GM13976 (cell line): ENCODE data around the gene CYP46A1.

Experiments used
- DNase-seq: peaks from one replicate; pipeline ENCODE4 v3.0.0; 2012; ENCODE audit warnings: low spot score
- in situ Hi-C: fragments of 300-500 bp; cut with MboI; formaldehyde crosslinking; loops from one replicate; pipeline ENCODE4 v1.12.0; 2022; ENCODE audit warnings: low sequenced_read_pairs, mixed read lengths, inconsistent platforms; ENCODE audit not compliant: unreplicated experiment
- TF ChIP-seq, protein P1 (sequence below): IDR thresholded peaks from 2 replicates; pipeline ENCODE4 v1.5.1; 2012; ENCODE audit warnings: borderline replicate concordance, mild to moderate bottlenecking; ENCODE audit not compliant: insufficient read depth; ENCODE audit errors: extremely low read depth, missing control alignments, control extremely low read depth

The CYP46A1 gene

DNA sequence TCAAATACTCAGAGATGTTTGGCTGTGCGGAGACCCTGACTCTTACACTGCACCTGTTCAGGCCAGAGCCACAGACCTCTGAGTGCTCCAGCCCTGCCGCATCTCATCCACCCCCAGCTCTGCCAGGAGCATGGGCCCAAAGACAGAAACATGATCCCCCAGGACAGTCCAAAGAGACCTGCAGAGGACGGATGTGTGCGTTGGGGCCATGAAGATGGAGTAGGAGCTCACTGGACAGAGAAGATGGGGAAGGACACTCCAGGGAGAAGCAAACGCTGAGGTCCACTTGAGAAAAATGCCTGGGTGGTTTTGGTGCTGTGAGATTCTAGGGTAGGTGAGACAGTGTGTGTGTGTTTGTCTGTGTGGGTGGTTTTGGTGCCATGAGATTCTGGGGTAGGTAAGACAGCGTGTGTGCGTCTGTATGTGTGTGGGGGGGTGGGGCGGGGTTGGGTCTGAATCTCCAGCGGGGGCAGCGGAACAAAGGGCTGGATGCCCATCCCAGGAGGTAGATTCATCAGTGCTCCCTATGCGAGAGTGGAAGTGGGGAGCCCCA is 40.0 kb upstream of the CYP46A1 start:
- DNase-seq, result no peak
- TF ChIP-seq, protein P1, sequence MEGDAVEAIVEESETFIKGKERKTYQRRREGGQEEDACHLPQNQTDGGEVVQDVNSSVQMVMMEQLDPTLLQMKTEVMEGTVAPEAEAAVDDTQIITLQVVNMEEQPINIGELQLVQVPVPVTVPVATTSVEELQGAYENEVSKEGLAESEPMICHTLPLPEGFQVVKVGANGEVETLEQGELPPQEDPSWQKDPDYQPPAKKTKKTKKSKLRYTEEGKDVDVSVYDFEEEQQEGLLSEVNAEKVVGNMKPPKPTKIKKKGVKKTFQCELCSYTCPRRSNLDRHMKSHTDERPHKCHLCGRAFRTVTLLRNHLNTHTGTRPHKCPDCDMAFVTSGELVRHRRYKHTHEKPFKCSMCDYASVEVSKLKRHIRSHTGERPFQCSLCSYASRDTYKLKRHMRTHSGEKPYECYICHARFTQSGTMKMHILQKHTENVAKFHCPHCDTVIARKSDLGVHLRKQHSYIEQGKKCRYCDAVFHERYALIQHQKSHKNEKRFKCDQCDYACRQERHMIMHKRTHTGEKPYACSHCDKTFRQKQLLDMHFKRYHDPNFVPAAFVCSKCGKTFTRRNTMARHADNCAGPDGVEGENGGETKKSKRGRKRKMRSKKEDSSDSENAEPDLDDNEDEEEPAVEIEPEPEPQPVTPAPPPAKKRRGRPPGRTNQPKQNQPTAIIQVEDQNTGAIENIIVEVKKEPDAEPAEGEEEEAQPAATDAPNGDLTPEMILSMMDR, result no peak
- in situ Hi-C loops, result no loop called here

DNA sequence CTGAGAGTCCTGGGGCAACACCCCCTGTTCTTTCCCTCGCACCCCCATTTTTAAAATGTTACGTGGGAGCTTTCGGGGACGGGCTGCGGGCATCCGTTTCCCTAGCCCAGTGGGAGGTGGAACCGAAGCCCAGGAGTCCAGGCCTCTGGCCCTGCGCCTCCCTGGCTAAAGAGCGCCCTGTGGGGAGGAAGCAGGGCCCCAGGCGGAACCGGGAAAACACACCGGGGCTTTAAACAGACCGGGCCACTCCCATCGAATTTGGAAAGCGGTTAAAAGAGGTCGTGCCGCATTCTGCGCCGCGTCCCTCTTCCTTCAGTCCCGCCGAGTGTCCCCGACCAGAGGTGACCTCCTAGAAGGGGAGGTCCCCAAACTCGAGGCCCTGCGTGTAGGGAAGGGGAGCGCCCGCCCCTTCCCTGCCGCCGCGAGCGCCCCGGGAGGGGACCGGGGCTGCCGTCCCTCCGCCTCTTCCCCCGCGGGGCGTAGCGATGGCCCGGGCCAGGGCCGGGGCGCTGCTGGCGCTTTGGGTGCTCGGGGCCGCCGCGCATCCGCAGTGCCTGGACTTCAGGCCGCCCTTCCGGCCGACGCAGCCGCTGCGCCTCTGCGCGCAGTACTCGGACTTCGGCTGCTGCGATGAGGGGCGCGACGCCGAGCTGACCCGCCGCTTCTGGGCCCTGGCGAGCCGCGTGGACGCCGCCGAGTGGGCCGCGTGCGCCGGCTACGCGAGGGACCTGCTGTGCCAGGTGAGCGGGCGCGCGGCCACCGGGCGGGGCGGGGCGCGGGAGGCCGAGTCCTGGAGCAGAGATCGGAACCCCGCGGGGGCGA is 39.2 kb upstream of the CYP46A1 start, which contains the start of gene HHIPL1:
TSS of gene HHIPL1 (plus strand) at position 407 of the 822 bp plus-strand sequence. CDS start at position 486, 79 bp downstream.
- no peak for DNase-seq
- TF ChIP-seq, protein P1, result no peak
- in situ Hi-C loops, result no loop called here

GRCh38 chr14:99645545-99646505 is 38.3 kb upstream of the CYP46A1 start:
- TF ChIP-seq, protein P1, result no peak
- no peak for DNase-seq
- in situ Hi-C loops, result no loop called here

DNA sequence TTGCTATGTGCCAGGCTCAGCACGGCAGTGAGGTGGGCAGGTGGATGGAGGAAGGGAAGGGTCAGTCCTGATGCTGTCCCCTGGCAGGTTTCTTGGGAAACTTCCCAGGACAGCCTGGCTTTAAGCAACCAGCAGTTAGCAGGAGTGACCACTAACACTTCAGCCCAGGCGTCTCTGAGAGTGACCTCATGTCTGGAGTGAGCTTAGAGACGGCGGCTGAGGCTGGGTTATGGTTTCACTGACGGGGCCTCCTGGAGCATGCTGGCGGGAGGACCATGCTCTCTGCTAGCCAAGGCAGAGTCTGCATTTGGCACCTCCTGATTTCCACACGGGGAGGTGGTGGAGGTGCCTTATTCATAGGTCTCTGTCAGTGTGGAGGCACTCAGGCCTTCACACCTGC is 36.7 kb upstream of the CYP46A1 start:
- in situ Hi-C loops, result no loop called here
- TF ChIP-seq, protein P1, result no peak
- DNase-seq, result no peak

- TF ChIP-seq, protein P1, result no peak
- DNase-seq, result no peak
- in situ Hi-C loops, result no loop called here
Measured at GRCh38 chr14:99648027-99648784, 35.9 kb upstream of the CYP46A1 start.
